Measurements from ENCODE around the gene C20orf204. TPM values are rescaled to one million over a fixed set of nuclear protein-coding genes. Genes with fewer than 3 reads are reported as not detected.

C20orf204 gene
- total RNA-seq, 2 experiments from 2014 or later, result 6.1 to 6.4 TPM

DNA sequence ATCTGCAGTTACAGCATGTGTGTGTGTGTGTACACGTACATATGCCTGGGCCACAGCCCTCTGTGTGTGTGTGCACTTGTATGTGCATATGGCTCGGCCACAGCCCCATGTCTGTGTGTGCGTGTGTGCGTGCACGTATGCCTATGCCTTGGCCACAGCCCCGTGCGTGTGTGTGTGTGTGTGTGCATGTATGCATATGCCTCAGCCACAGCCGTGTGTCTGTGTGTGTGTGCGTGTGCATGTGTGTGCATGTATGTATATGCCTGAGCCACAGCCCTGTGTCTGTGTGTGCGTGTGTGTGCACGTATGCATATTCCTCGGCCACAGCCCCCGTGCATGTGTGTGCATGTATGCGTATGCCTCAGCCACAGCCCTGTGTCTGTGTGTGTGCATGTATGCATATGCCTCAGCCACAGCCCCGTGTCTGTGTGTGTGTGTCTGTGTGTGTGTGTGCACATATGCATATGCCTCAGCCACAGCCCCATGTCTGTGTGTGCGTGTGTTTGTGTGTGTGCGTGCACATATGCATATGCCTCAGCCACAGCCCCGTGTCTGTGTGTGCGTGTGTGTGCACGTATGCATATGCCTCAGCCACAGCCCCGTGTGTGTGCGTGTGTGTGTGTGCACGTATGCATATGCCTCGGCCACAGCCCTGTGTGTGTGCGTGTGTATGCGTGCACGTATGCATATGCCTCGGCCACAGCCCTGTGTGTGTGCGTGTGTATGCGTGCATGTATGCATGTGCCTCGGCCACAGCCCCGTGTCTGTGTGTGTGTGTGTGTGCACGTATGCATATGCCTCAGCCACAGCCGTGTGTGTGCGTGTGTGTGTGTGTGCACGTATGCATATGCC, 14.6 kb upstream of the C20orf204 start:
- H3K9me3 Mint-ChIP-seq, result no peaks in the 10 kb centered on the region
- intact Hi-C loops (cut with DNase I, micrococcal nuclease), result no loop called here
- TF ChIP-seq, protein P1, sequence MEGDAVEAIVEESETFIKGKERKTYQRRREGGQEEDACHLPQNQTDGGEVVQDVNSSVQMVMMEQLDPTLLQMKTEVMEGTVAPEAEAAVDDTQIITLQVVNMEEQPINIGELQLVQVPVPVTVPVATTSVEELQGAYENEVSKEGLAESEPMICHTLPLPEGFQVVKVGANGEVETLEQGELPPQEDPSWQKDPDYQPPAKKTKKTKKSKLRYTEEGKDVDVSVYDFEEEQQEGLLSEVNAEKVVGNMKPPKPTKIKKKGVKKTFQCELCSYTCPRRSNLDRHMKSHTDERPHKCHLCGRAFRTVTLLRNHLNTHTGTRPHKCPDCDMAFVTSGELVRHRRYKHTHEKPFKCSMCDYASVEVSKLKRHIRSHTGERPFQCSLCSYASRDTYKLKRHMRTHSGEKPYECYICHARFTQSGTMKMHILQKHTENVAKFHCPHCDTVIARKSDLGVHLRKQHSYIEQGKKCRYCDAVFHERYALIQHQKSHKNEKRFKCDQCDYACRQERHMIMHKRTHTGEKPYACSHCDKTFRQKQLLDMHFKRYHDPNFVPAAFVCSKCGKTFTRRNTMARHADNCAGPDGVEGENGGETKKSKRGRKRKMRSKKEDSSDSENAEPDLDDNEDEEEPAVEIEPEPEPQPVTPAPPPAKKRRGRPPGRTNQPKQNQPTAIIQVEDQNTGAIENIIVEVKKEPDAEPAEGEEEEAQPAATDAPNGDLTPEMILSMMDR (IDR thresholded peaks at IDR 0.05), result no peak
- H3K4me1 ChIP-seq (ENCODE audit: insufficient read depth, low read length), result no peaks in the 10 kb centered on the region
- no peak overlapping the region for H3K27ac Mint-ChIP-seq
- DNase-seq (no peak), ATAC-seq (ENCODE audit: poor library complexity) (no peak)
- no peak overlapping the region for H3K27ac ChIP-seq (ENCODE audit: low read depth in 1 of 2, low read length in 2 of 2)
- H3K4me3 ChIP-seq (ENCODE audit: low read length), result no peak overlapping the region
- peaks cover 91% of the 10 kb centered on the region for H3K36me3 Mint-ChIP-seq (ENCODE audit: low read depth)
- H3K36me3 ChIP-seq (ENCODE audit: insufficient read depth, low read length), result peaks cover 91% of the 10 kb centered on the region
- ChIA-PET POLR2A (interaction anchor here (1.4 kb wide), 1 partner anchor 40 kb away, joined by 3 read pairs; the partner anchor contains the start of gene PRPF6), CTCF (no interaction called here)
- no peak overlapping the region for H3K4me3 Mint-ChIP-seq
- H3K4me1 Mint-ChIP-seq (ENCODE audit: low read depth), result peaks cover 4% of the 10 kb centered on the region
- no peaks in the 10 kb centered on the region for H3K27me3 Mint-ChIP-seq
- H3K27me3 ChIP-seq (ENCODE audit: control insufficient read depth in 1 of 2, insufficient read depth in 2 of 2, low read length in 2 of 2), result no peaks in the 10 kb centered on the region
- H3K9me3 ChIP-seq (ENCODE audit: control insufficient read depth in 1 of 2, insufficient read depth in 1 of 2, low read length in 2 of 2), result no peaks in the 10 kb centered on the region

DNA sequence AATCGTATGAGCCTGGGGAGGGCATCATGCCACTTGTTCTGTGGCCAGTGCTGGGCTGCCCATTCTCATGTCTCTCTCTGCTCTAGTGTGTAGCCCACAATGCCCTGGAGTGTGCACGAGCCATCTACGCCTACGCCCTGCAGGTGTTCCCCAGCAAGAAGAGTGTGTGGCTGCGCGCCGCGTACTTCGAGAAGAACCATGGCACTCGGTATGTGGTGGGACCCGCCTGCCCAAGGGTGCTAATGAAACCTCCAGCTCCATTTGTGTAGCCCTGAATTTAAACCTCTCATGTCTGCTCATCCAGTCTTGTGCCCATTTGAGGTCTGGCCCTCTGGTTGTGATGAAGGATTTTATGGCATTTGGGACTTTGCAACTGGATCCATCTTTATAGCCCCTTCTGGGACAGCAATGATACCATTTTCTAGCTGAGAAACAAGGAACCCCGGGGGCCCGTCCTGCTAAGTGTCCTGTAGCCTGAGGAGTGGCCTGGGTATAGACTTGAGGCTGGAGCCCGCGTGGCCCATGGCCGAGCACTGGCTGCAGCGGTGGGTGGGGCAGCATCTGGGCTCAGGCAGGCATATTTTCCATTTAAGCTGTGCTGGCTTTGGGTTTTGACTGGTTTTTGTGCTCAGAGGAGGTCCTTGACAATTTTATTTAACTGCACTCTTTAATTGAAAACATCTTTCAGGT, 13.2 kb upstream of the C20orf204 start:
- DNase-seq (no peak), ATAC-seq (ENCODE audit: poor library complexity) (no peak)
- no peak overlapping the region for H3K4me3 ChIP-seq (ENCODE audit: low read length)
- Mint-ChIP-seq H3K4me3 (no peak overlapping the region), H3K4me1 (ENCODE audit: low read depth) (no peaks in the 10 kb centered on the region), H3K27me3 (no peaks in the 10 kb centered on the region), H3K36me3 (ENCODE audit: low read depth) (peaks cover 97% of the 10 kb centered on the region), H3K27ac (no peak overlapping the region), H3K9me3 (no peaks in the 10 kb centered on the region)
- intact Hi-C loops (cut with DNase I, micrococcal nuclease), result no loop called here
- no peaks in the 10 kb centered on the region for H3K9me3 ChIP-seq (ENCODE audit: control insufficient read depth in 1 of 2, insufficient read depth in 1 of 2, low read length in 2 of 2)
- ChIA-PET POLR2A (no interaction called here), CTCF (no interaction called here)
- no peaks in the 10 kb centered on the region for H3K4me1 ChIP-seq (ENCODE audit: insufficient read depth, low read length)
- TF ChIP-seq, protein P1 (IDR thresholded peaks at IDR 0.05), result no peak
- H3K27me3 ChIP-seq (ENCODE audit: control insufficient read depth in 1 of 2, insufficient read depth in 2 of 2, low read length in 2 of 2), result no peaks in the 10 kb centered on the region
- H3K36me3 ChIP-seq (ENCODE audit: insufficient read depth, low read length), result peaks cover 97% of the 10 kb centered on the region
- H3K27ac ChIP-seq (ENCODE audit: low read depth in 1 of 2, low read length in 2 of 2), result no peak overlapping the region

DNA sequence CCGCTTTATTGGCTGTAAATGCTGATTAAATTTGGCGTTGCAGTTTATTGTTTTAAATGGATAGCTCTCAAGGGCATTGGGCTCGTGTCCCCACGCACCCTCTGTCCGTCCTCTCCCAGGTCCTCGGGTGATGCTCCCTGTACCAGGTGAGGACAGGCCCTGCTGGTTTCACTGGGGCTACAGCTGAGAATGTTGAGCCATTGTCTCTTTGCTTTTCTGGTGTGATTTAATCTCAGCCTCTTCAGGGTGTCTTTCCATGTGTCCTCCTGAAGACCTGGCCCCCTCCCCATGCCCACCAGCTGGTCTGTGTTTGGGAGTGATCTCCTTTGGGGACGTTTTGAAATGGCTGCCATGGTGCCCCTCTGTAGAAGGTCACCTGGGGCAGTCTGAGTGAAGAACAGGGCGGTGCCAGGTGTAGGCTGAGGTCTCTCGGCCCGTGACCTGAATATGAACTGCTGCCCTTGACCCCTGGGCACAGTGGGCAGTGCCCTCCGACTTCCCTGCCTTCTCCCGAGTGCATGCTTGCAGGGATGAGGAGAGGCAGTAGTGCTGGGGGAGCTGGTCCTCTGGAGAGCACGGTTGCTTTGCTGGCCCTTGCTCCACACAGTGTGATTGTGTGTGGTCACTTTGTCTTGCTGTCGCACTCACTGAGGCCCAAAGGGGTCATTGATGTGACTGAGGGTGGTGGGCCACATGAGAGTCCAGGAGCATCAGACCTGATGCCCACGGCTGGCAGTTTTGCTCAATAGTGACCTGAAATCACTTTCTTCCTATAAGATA, 12.4 kb upstream of the C20orf204 start:
- Histone ChIP-seq H3K9me3 (ENCODE audit: control insufficient read depth in 1 of 2, insufficient read depth in 1 of 2, low read length in 2 of 2) (no peaks in the 10 kb centered on the region), H3K27me3 (ENCODE audit: control insufficient read depth in 1 of 2, insufficient read depth in 2 of 2, low read length in 2 of 2) (no peaks in the 10 kb centered on the region), H3K4me3 (ENCODE audit: low read length) (no peak overlapping the region), H3K27ac (ENCODE audit: low read depth in 1 of 2, low read length in 2 of 2) (no peak overlapping the region), H3K4me1 (ENCODE audit: insufficient read depth, low read length) (no peaks in the 10 kb centered on the region), H3K36me3 (ENCODE audit: insufficient read depth, low read length) (peaks cover 97% of the 10 kb centered on the region)
- DNase-seq (no peak), ATAC-seq (ENCODE audit: poor library complexity) (no peak)
- H3K36me3 Mint-ChIP-seq (ENCODE audit: low read depth), result peaks cover 97% of the 10 kb centered on the region
- POLR2A ChIA-PET, result no interaction called here
- no peaks in the 10 kb centered on the region for H3K27me3 Mint-ChIP-seq
- H3K4me1 Mint-ChIP-seq (ENCODE audit: low read depth), result no peaks in the 10 kb centered on the region
- CTCF ChIA-PET, result interaction anchor here (2.3 kb wide), 1 partner anchor 15 kb away, joined by 8 read pairs; no protein-coding TSS in a partner anchor
- TF ChIP-seq, protein P1 (IDR thresholded peaks at IDR 0.05), result no peak
- H3K4me3 Mint-ChIP-seq, result no peak overlapping the region
- intact Hi-C loops (cut with DNase I, micrococcal nuclease), result no loop called here
- H3K27ac Mint-ChIP-seq, result no peak overlapping the region
- H3K9me3 Mint-ChIP-seq, result no peaks in the 10 kb centered on the region
